Amygdala (tissue), 56 donors: ENCODE data around the gene RNH1.

Experiments used
- DNase-seq, 56 donors: peaks; one replicate each; lab custom pipeline; 2025; lab: John Stamatoyannopoulos, UW

Gene RNH1

GRCh38 chr11:537622-538430 lies 30.8 kb upstream of the RNH1 start:
- no peak for DNase-seq

- peak in 27 of 56 donors; percentile 6 to 76 (median 40) for DNase-seq
These were observed 30.0 kb upstream of the RNH1 start, which contains the start of gene LRRC56 for GRCh38 chr11:536841-537621. TSS of gene LRRC56 (plus strand) at chr11:537527. CDS start at chr11:540685, 3,158 bp downstream.

- peak; percentile 53 to 97 (median 89) for DNase-seq
These were observed 28.7 kb upstream of the RNH1 start, which contains the start of gene HRAS for GRCh38 chr11:535519-536454. TSS of gene HRAS (minus strand) at chr11:535576.

- no peak for DNase-seq
These were observed 28.1 kb upstream of the RNH1 start for GRCh38 chr11:535210-535518.

GRCh38 chr11:534396-535209 lies 27.6 kb upstream of the RNH1 start:
- DNase-seq = peak in 3 of 56 donors; percentile 7 to 33 (median 22)

- DNase-seq = peak in 1 of 56 donors; percentile 21
These were observed 26.7 kb upstream of the RNH1 start for GRCh38 chr11:533586-534395.

- DNase-seq = no peak
These were observed 26.0 kb upstream of the RNH1 start for GRCh38 chr11:532986-533585.

- DNase-seq = no peak
These were observed 25.5 kb upstream of the RNH1 start for GRCh38 chr11:532527-532985.

GRCh38 chr11:531919-532526 lies 25.0 kb upstream of the RNH1 start:
- no peak for DNase-seq

- DNase-seq = no peak
These were observed 24.2 kb upstream of the RNH1 start for GRCh38 chr11:530960-531831.

- no peak for DNase-seq
These were observed 22.8 kb upstream of the RNH1 start for GRCh38 chr11:529728-530411.

- no peak for DNase-seq
These were observed 22.0 kb upstream of the RNH1 start for GRCh38 chr11:528815-529727.

- no peak for DNase-seq
These were observed 21.2 kb upstream of the RNH1 start for GRCh38 chr11:528166-528814.

GRCh38 chr11:526192-526591 lies 19.1 kb upstream of the RNH1 start:
- DNase-seq = no peak
